GM20000 (cell line): Measurements from ENCODE around the gene PSME4.

Experiments
- DNase-seq: peaks from one replicate; pipeline ENCODE4 v3.0.0; 2012; ENCODE audit warnings: low spot score
- TF ChIP-seq, protein P1 (sequence below): IDR thresholded peaks from 2 replicates; pipeline ENCODE4 v1.5.1; 2012; ENCODE audit warnings: mild to moderate bottlenecking, control low read depth; ENCODE audit errors: extremely low read depth, missing control alignments

Gene PSME4, protein sequence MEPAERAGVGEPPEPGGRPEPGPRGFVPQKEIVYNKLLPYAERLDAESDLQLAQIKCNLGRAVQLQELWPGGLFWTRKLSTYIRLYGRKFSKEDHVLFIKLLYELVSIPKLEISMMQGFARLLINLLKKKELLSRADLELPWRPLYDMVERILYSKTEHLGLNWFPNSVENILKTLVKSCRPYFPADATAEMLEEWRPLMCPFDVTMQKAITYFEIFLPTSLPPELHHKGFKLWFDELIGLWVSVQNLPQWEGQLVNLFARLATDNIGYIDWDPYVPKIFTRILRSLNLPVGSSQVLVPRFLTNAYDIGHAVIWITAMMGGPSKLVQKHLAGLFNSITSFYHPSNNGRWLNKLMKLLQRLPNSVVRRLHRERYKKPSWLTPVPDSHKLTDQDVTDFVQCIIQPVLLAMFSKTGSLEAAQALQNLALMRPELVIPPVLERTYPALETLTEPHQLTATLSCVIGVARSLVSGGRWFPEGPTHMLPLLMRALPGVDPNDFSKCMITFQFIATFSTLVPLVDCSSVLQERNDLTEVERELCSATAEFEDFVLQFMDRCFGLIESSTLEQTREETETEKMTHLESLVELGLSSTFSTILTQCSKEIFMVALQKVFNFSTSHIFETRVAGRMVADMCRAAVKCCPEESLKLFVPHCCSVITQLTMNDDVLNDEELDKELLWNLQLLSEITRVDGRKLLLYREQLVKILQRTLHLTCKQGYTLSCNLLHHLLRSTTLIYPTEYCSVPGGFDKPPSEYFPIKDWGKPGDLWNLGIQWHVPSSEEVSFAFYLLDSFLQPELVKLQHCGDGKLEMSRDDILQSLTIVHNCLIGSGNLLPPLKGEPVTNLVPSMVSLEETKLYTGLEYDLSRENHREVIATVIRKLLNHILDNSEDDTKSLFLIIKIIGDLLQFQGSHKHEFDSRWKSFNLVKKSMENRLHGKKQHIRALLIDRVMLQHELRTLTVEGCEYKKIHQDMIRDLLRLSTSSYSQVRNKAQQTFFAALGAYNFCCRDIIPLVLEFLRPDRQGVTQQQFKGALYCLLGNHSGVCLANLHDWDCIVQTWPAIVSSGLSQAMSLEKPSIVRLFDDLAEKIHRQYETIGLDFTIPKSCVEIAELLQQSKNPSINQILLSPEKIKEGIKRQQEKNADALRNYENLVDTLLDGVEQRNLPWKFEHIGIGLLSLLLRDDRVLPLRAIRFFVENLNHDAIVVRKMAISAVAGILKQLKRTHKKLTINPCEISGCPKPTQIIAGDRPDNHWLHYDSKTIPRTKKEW (N-terminal part only)

DNA sequence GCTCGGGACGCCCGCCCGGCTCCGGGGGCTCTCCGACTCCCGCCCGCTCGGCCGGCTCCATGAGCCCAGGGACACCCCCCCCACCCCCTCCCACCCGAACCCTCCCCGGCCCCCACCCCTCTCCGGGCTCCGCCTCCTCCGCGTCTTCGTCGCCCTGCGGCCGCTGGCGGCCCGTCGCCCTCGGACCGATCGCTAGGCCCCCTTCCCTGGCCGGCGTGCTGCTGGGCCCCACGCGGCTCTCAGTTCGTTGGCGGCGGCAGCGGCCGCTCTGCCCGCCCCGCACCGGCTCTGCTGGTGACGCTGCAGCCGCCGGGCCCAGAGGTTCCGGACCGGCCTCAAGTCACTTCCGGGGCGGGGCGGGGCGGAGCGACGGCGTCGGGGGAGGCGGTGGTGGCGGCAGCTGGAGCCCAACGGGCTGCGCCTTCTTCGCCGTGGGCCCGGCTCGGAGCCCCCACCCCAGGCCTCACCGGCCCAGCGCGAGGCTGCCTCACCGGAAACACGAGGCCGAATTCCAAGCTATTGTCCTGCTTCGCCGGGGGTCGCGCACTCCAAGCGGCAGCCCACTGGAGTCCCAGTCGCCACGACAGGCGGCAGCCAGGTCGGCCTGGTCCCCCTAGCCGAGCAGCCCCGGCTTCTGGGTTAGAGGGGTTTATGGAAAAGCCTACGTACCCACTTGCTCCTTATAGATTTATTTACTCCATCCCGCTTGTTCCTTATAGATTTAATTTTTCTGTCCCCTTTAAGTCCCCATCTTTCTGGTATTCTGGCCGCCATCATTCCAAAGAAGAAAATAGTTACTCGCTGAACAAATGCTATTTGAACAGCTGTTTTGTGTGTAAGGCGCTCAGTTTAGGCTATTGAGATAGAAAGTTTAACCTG, at the start of gene PSME4:
Gene PSME4, minus strand, starts transcription at position 270 of the 879 bp plus-strand sequence. Its CDS starts 209 bp downstream, at position 61.
- TF ChIP-seq, protein P1, sequence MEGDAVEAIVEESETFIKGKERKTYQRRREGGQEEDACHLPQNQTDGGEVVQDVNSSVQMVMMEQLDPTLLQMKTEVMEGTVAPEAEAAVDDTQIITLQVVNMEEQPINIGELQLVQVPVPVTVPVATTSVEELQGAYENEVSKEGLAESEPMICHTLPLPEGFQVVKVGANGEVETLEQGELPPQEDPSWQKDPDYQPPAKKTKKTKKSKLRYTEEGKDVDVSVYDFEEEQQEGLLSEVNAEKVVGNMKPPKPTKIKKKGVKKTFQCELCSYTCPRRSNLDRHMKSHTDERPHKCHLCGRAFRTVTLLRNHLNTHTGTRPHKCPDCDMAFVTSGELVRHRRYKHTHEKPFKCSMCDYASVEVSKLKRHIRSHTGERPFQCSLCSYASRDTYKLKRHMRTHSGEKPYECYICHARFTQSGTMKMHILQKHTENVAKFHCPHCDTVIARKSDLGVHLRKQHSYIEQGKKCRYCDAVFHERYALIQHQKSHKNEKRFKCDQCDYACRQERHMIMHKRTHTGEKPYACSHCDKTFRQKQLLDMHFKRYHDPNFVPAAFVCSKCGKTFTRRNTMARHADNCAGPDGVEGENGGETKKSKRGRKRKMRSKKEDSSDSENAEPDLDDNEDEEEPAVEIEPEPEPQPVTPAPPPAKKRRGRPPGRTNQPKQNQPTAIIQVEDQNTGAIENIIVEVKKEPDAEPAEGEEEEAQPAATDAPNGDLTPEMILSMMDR, result no peak
- peak; percentile 97 for DNase-seq

DNA sequence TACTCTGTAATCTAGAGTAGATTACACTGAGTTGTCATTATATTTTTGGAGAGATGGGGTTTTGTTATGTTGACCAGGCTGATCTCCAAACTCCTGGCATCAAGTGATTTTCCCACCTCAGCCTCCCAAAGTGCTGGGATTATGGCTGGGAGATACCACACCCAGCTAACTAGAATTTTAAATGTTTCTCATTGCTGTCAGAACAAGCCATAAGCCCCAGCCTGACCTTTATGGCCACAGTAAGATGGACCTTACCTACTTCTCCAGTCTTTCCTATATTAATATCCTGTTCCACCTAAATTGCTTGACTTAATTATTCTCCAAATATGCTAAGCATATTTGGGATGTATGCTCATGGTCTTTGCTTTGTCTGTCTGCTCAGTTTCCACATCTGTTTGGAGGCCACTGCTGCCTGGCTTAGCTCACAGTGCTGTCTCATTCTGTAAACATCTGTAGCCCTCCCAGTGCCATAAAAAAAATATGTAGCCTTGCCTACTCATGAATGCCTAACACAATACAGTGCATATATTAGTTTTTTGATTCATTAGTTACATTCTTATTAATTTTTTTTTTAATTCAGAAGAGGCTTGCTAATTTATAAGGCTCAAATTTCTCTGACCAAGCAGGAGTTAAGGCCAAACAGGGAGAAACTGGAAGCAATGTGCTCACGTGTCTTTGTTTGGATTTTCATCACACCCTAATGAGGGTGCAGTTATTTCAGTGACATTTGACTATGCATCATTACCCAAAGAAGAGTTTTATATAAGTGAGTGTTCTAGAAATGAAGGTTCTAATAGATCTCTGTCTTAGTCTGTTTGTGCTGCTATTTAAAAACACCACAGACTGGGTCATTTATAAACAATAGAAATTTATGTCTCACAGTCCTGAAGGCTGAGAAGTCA, 45.3 kb upstream of the PSME4 start:
- no peak for DNase-seq

DNA sequence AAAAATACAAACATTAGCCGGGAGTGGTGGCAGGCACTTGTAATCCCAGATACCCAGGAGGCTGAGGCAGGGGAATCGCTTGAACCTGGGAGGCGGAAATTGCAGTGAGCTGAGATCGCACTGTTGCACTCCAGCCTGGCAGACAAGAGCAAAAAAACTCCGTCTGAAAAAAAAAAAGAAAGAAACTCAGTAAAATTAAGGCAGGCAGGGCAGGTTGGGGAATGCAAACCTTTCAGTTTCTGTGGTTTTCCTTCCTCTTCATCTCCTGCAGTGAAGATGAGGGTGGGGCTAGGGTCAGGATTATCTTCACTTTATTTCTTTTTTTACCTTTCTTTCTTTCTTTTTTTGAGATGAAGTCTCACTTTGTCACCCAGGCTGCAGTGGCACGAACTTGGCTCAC, 43.2 kb upstream of the PSME4 start:
- TF ChIP-seq, protein P1, result no peak
- no peak for DNase-seq

More for the DNA sequence above, 45.3 kb upstream of the PSME4 start:
- TF ChIP-seq, protein P1, result no peak

DNA sequence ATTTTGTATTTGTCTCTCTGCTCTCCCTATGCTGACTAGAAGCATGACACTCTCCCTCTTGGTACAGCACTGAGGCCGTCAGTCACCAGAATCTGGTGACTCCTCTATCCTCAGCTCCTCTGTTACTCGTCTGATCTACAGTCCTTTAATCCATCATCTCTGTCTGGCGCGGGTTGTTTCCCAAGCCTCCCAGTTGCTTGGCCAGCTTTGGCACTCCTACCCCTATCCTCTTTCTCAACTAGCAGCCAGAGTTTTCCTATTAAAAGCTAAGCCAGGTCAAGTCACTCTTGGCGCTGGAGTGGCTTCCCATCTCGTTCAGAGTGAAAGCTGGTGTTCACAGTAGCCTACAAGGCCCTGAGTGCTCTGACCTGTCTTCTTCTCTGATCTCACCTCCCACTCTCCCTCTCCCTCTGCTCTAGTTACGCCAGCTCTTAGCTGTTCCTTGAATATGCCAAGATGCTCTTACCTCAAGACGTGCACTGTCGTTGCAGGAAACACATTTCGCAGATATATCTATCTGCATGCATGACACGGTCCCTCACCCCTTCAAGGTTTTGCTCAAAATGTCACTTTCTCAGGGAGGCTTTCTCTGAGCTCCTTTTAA, 41.8 kb upstream of the PSME4 start:
- DNase-seq, result no peak
- TF ChIP-seq, protein P1, result no peak

DNA sequence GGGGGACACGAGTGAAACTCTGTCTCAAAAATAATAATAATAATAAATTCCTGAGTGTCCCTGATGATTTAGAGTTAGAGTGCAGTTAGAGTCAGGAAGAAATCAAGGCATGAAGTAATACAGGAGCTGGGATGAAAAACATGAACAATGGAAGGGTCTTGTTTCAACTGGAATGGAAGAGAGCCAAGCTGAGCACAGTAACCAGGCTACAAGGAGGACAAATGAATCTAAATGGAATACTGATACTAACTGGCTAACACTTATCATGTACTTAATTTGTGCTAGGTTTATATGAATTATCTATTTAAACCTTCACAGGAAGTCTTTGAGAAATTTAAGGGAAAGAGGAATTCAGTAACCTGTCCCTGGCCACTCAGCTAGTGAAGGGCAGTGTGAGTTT, 38.8 kb upstream of the PSME4 start:
- DNase-seq, result no peak
- TF ChIP-seq, protein P1, result no peak
